CD4-positive, alpha-beta T cell (primary cell): ENCODE results near the gene TXNDC15. TPM values are rescaled to one million over a fixed set of nuclear protein-coding genes. Genes with fewer than 3 reads are reported as not detected.
"Not testable (repeated sequence)": the region's sequence is repeated elsewhere in the genome, so short reads cannot be mapped to it uniquely, and the experiment has no call there.

ENCODE experiments used
- ATAC-seq: fragments of 200-7000 bp; cut with Tn5 transposase; one replicate; pipeline ENCODE4 v1.10.0; 2022; ENCODE audit warnings: mild to moderate bottlenecking; ENCODE audit not compliant: poor library complexity
- CTCF ChIA-PET: fragments of 350-600 bp; sonication (Branson Sonifier 250); formaldehyde crosslinking; loops from one replicate; lab custom pipeline; 2021; ENCODE audit warnings: antibody characterized with exemption, inconsistent platforms; lab: Charles Lee
- POLR2A ChIA-PET: fragments of 350-600 bp; sonication (Branson Sonifier 250); formaldehyde crosslinking; loops from one replicate; lab custom pipeline; 2021; ENCODE audit warnings: antibody characterized with exemption, inconsistent platforms; lab: Charles Lee
- DNase-seq, 14 experiments: peaks; one replicate each; pipeline ENCODE4 v3.0.0-alpha.2; 2013 to 2020; ENCODE audit warnings: mixed read lengths in 2 of 14
- H3K27ac ChIP-seq, 2 donors: one replicate each; pipeline versions ENCODE4 v1.5.1 to v1.7.0; 2013; ENCODE audit warnings: low read length in 2 of 2, low read depth in 1 of 2, mild to moderate bottlenecking in 1 of 2
- H3K27me3 ChIP-seq, 2 experiments: 1 replicate in 1 of 2; 2 replicates in 1 of 2; pipeline versions ENCODE4 v1.6.1 to v1.7.0; 2013; ENCODE audit warnings: low read length in 2 of 2, control low read depth in 1 of 2, mild to moderate bottlenecking in 1 of 2, moderate library complexity in 1 of 2; ENCODE audit not compliant: insufficient read depth in 2 of 2, control insufficient read depth in 1 of 2
- H3K36me3 ChIP-seq: one replicate; pipeline ENCODE4 v1.6.1; 2013; ENCODE audit warnings: low read length, control low read depth; ENCODE audit not compliant: insufficient read depth
- H3K4me1 ChIP-seq: one replicate; pipeline ENCODE4 v1.6.1; 2013; ENCODE audit warnings: low read length, control low read depth; ENCODE audit not compliant: insufficient read depth
- H3K4me3 ChIP-seq: one replicate; pipeline ENCODE4 v1.5.1; 2013; ENCODE audit warnings: mild to moderate bottlenecking, low read length, moderate library complexity
- H3K9me3 ChIP-seq, 2 experiments: 1 replicate in 1 of 2; 2 replicates in 1 of 2; pipeline versions ENCODE4 v1.6.1 to v1.7.0; 2013; ENCODE audit warnings: low read length in 2 of 2, mild to moderate bottlenecking in 2 of 2, control low read depth in 1 of 2, moderate library complexity in 1 of 2; ENCODE audit not compliant: control insufficient read depth in 1 of 2, insufficient read depth in 1 of 2
- H3K27ac Mint-ChIP-seq: one replicate; pipeline ENCODE4 v1.8.0; 2020; ENCODE audit warnings: mixed read lengths
- H3K27me3 Mint-ChIP-seq: one replicate; pipeline ENCODE4 v1.8.0; 2021; ENCODE audit warnings: mixed read lengths
- H3K36me3 Mint-ChIP-seq: one replicate; pipeline ENCODE4 v1.8.0; 2021; ENCODE audit warnings: low read depth, mixed read lengths
- H3K4me1 Mint-ChIP-seq: one replicate; pipeline ENCODE4 v1.8.0; 2021; ENCODE audit warnings: low read depth, mixed read lengths
- H3K4me3 Mint-ChIP-seq: one replicate; pipeline ENCODE4 v1.8.0; 2020; ENCODE audit warnings: mild to moderate bottlenecking, mixed read lengths
- H3K9me3 Mint-ChIP-seq: one replicate; pipeline ENCODE4 v1.8.0; 2020; ENCODE audit warnings: mixed read lengths
- intact Hi-C, 2 experiments: fragments of 100-400 bp; cut with DNase I in 1 of 2; cut with micrococcal nuclease in 1 of 2; formaldehyde crosslinking; loops; one replicate each; pipeline versions ENCODE4 v1.15.1 to v1.9.0; 2023 to 2025; cut with DNase I, micrococcal nuclease
- total RNA-seq, 174 experiments: library from RNA in 2 of 174; stranded (reverse) in 2 of 174; gene quantifications; one replicate each; pipeline ENCODE4 v1.2.3 and lab custom pipeline; 2021 to 2026
- TF ChIP-seq, protein P1 (sequence below): fragments of 200-600 bp; IDR thresholded peaks from one replicate; pipeline ENCODE4 v1.8.0; 2022; ENCODE audit warnings: antibody characterized with exemption, mild to moderate bottlenecking

TXNDC15 gene
- total RNA-seq, 2 experiments from 2014 or later, result 19.6 to 20.0 TPM

GRCh38 chr5:134851307-134851923 is 22.8 kb upstream of the TXNDC15 start:
- no peak for ATAC-seq
- H3K27me3 Mint-ChIP-seq, result no peaks in the 10 kb centered on the region
- intact Hi-C loops, result no loop called here
- DNase-seq, result peak in 2 of 14 experiments; percentile 16 to 22
- peaks cover 54% of the 10 kb centered on the region for H3K36me3 Mint-ChIP-seq
- no peaks in the 10 kb centered on the region for H3K9me3 Mint-ChIP-seq
- Histone ChIP-seq H3K27ac (no peak overlapping the region), H3K4me1 (peaks cover 33% of the 10 kb centered on the region), H3K9me3 (no peaks in the 10 kb centered on the region), H3K27me3 (no peaks in the 10 kb centered on the region), H3K36me3 (peaks cover 32% of the 10 kb centered on the region), H3K4me3 (no peak overlapping the region)
- CTCF ChIA-PET, result interaction anchor here (1.1 to 1.3 kb wide), 2 partner anchors 53 kb away, joined by 3 read pairs; partner anchors contain the start of gene PCBD2
- H3K27ac Mint-ChIP-seq, result peak overlapping the region; percentile 42
- TF ChIP-seq, protein P1, sequence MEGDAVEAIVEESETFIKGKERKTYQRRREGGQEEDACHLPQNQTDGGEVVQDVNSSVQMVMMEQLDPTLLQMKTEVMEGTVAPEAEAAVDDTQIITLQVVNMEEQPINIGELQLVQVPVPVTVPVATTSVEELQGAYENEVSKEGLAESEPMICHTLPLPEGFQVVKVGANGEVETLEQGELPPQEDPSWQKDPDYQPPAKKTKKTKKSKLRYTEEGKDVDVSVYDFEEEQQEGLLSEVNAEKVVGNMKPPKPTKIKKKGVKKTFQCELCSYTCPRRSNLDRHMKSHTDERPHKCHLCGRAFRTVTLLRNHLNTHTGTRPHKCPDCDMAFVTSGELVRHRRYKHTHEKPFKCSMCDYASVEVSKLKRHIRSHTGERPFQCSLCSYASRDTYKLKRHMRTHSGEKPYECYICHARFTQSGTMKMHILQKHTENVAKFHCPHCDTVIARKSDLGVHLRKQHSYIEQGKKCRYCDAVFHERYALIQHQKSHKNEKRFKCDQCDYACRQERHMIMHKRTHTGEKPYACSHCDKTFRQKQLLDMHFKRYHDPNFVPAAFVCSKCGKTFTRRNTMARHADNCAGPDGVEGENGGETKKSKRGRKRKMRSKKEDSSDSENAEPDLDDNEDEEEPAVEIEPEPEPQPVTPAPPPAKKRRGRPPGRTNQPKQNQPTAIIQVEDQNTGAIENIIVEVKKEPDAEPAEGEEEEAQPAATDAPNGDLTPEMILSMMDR, result peak; percentile 27
- peaks cover 43% of the 10 kb centered on the region for H3K4me1 Mint-ChIP-seq
- POLR2A ChIA-PET, result no interaction called here
- peak overlapping the region; percentile 39 for H3K4me3 Mint-ChIP-seq

GRCh38 chr5:134856465-134856864 is 17.7 kb upstream of the TXNDC15 start:
- intact Hi-C loops, H3K4me1 ChIP-seq, H3K27me3 ChIP-seq, H3K9me3 Mint-ChIP-seq, CTCF ChIA-PET, H3K4me3 Mint-ChIP-seq, H3K4me3 ChIP-seq, DNase-seq, H3K9me3 ChIP-seq, H3K27ac ChIP-seq, POLR2A ChIA-PET, H3K27me3 Mint-ChIP-seq, ATAC-seq, H3K27ac Mint-ChIP-seq: not testable (repeated sequence)
- H3K36me3 Mint-ChIP-seq, result peaks cover 62% of the 10 kb centered on the region
- H3K36me3 ChIP-seq, result peaks cover 38% of the 10 kb centered on the region
- peaks cover 31% of the 10 kb centered on the region for H3K4me1 Mint-ChIP-seq

DNA sequence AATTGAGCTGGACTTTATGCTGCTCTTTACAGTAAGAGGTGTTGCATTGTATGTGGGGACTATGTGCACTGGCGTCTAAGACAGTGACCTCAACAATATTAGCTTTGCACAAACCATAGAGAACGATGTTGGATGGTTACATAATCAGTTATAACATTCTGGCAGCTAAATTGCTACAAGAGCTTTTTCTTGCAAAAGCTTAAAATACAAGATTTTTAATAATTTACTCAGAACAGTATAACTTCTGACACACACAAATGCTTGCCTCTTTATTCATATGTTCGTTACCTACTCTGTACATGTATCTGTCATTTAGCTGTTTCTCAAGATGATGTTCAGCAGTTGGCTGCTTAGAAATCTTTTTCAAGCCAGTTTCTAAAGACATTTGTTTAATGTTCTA is 16.8 kb upstream of the TXNDC15 start:
- TF ChIP-seq, protein P1, result no peak
- Histone ChIP-seq H3K27me3 (no peaks in the 10 kb centered on the region), H3K27ac (no peak overlapping the region), H3K36me3 (peaks cover 36% of the 10 kb centered on the region), H3K4me3 (no peak overlapping the region), H3K9me3 (no peaks in the 10 kb centered on the region), H3K4me1 (peaks cover 4% of the 10 kb centered on the region)
- intact Hi-C loops, result no loop called here
- H3K4me1 Mint-ChIP-seq, result peaks cover 26% of the 10 kb centered on the region
- no peaks in the 10 kb centered on the region for H3K27me3 Mint-ChIP-seq
- POLR2A ChIA-PET, result interaction anchor here (1.0 to 1.6 kb wide), 2 partner anchors 12 to 17 kb away, joined by 3 to 7 read pairs; partner anchors contain the start of genes C5orf24 and TXNDC15
- no peaks in the 10 kb centered on the region for H3K9me3 Mint-ChIP-seq
- H3K27ac Mint-ChIP-seq, result no peak overlapping the region
- H3K36me3 Mint-ChIP-seq, result peaks cover 55% of the 10 kb centered on the region
- ATAC-seq (no peak), DNase-seq (no peak)
- H3K4me3 Mint-ChIP-seq, result no peak overlapping the region
- CTCF ChIA-PET, result interaction anchor here (1.2 kb wide), 1 partner anchor 47 kb away, joined by 4 read pairs; the partner anchor contains the start of gene PCBD2
